Gastroesophageal sphincter (tissue), 4 donors: Measurements from ENCODE around the gene MYO3B. TPM values are rescaled to one million over a fixed set of nuclear protein-coding genes. Genes with fewer than 3 reads are reported as not detected.

Experiments
- ATAC-seq: fragments of 150-250 bp; one replicate; pipeline ENCODE4 v1.9.1; 2016; ENCODE audit warnings: mild to moderate bottlenecking, moderate library complexity
- H3K27ac ChIP-seq, 4 donors: fragments of 200-600 bp; sonication (generic) in 3 of 4; 1 replicate in 3 of 4; 2 replicates in 1 of 4; pipeline ENCODE4 v1.5.1; 2016 to 2019
- H3K27me3 ChIP-seq: fragments of 200-600 bp; sonication (generic); one replicate; pipeline ENCODE4 v1.5.1; 2019
- H3K36me3 ChIP-seq, 2 donors: fragments of 200-600 bp; sonication (generic); one replicate each; pipeline ENCODE4 v1.5.1; 2019; ENCODE audit warnings: control low read depth in 1 of 2
- H3K4me1 ChIP-seq, 3 donors: fragments of 200-600 bp; sonication (generic); 1 replicate in 2 of 3; 2 replicates in 1 of 3; pipeline ENCODE4 v1.5.1; 2016 to 2019; ENCODE audit warnings: control low read depth in 2 of 3
- H3K4me3 ChIP-seq, 2 donors: fragments of 200-600 bp; sonication (generic); one replicate each; pipeline ENCODE4 v1.5.1; 2019; ENCODE audit warnings: mild to moderate bottlenecking in 1 of 2, moderate library complexity in 1 of 2
- H3K9me3 ChIP-seq, 3 donors: fragments of 200-600 bp; sonication (generic); one replicate each; pipeline ENCODE4 v1.5.1; 2017 to 2019; ENCODE audit warnings: control low read depth in 2 of 3
- CTCF ChIP-seq, 4 experiments: fragments of 200-600 bp in 2 of 4; fragments of 450-650 bp in 2 of 4; sonication (generic) in 1 of 4; IDR thresholded peaks; one replicate each; pipeline ENCODE4 v1.5.1; 2017 to 2019; ENCODE audit warnings: antibody characterized with exemption in 4 of 4, mild to moderate bottlenecking in 2 of 4, moderate library complexity in 2 of 4
- EP300 ChIP-seq: sonication (generic); formaldehyde crosslinking; IDR thresholded peaks from one replicate; pipeline ENCODE4 v1.6.1; 2017; ENCODE audit warnings: antibody characterized with exemption, mild to moderate bottlenecking
- POLR2A ChIP-seq, 2 donors: fragments of 450-650 bp; IDR thresholded peaks; one replicate each; pipeline ENCODE4 v1.6.1; 2017; ENCODE audit warnings: antibody characterized with exemption in 2 of 2, mild to moderate bottlenecking in 2 of 2, moderate library complexity in 1 of 2
- POLR2AphosphoS5 ChIP-seq: sonication (generic); formaldehyde crosslinking; IDR thresholded peaks from one replicate; pipeline ENCODE4 v1.6.1; 2017; ENCODE audit warnings: antibody characterized with exemption
- WGBS, 2 donors: methylation state at CpG; one replicate each; pipeline ENCODE4 v1.1.5; 2018; ENCODE audit warnings: low coverage in 1 of 2; 5-methylcytosine and 5-hydroxymethylcytosine counted together
- total RNA-seq, 4 donors: library from RNA; depleted of rRNA; stranded (reverse); fragments of >200 nt; gene quantifications; one replicate each; pipeline ENCODE4 v1.1.0, GENCODE V29; 2016

MYO3B gene
- total RNA-seq, 4 donors from 2014 or later, result not detected

GRCh38 chr2:170330881-170331280, 152.9 kb downstream of the MYO3B start:
- H3K27me3 ChIP-seq, result no peaks in the 10 kb centered on the region
- H3K4me1 ChIP-seq, result no peaks in the 10 kb centered on the region
- no peak for ATAC-seq
- no peaks in the 10 kb centered on the region for H3K36me3 ChIP-seq
- H3K4me3 ChIP-seq, result no peak overlapping the region
- no peak for TF ChIP-seq POLR2A (IDR thresholded peaks at IDR 0.05)
- TF ChIP-seq POLR2AphosphoS5, result no peak
- TF ChIP-seq EP300, result no peak
- TF ChIP-seq CTCF (IDR thresholded peaks at IDR 0.05), result no peak
- H3K27ac ChIP-seq, result no peak overlapping the region
- no peaks in the 10 kb centered on the region for H3K9me3 ChIP-seq
- 63 to 83% methylated on average over 1 of the region's 1 CpG for WGBS, 2 donors

GRCh38 chr2:170332676-170333402, 154.9 kb downstream of the MYO3B start:
- 50 to 53% methylated on average over 2 of the region's 2 CpGs for WGBS, 2 donors
- Histone ChIP-seq H3K4me1 (no peaks in the 10 kb centered on the region), H3K27me3 (no peaks in the 10 kb centered on the region), H3K4me3 (no peak overlapping the region), H3K9me3 (no peaks in the 10 kb centered on the region), H3K36me3 (no peaks in the 10 kb centered on the region), H3K27ac (no peak overlapping the region)
- no peak for ATAC-seq
- no peak for TF ChIP-seq POLR2AphosphoS5

GRCh38 chr2:170335351-170335750, 157.4 kb downstream of the MYO3B start:
- no peaks in the 10 kb centered on the region for H3K36me3 ChIP-seq
- no peak overlapping the region for H3K4me3 ChIP-seq
- peaks cover 4% of the 10 kb centered on the region for H3K27me3 ChIP-seq
- H3K4me1 ChIP-seq, result no peaks in the 10 kb centered on the region
- no peaks in the 10 kb centered on the region for H3K9me3 ChIP-seq
- TF ChIP-seq POLR2AphosphoS5, result no peak
- no peak for TF ChIP-seq CTCF (IDR thresholded peaks at IDR 0.05)
- TF ChIP-seq POLR2A (IDR thresholded peaks at IDR 0.05), result no peak
- no peak for TF ChIP-seq EP300
- ATAC-seq, result no peak
- 46 to 78% methylated on average over 3 of the region's 3 CpGs for WGBS, 2 donors
- H3K27ac ChIP-seq, result no peak overlapping the region

GRCh38 chr2:170336408-170336807, 158.5 kb downstream of the MYO3B start:
- WGBS, 2 donors, result 89 to 90% methylated on average over 2 of the region's 2 CpGs
- ATAC-seq, result no peak
- Histone ChIP-seq H3K27ac (no peak overlapping the region), H3K36me3 (no peaks in the 10 kb centered on the region), H3K4me3 (no peak overlapping the region), H3K9me3 (no peaks in the 10 kb centered on the region), H3K4me1 (no peaks in the 10 kb centered on the region), H3K27me3 (peaks cover 4% of the 10 kb centered on the region)
- TF ChIP-seq EP300 (no peak), POLR2AphosphoS5 (no peak), POLR2A (IDR thresholded peaks at IDR 0.05) (no peak), CTCF (IDR thresholded peaks at IDR 0.05) (no peak)

GRCh38 chr2:170336916-170337315, 159.0 kb downstream of the MYO3B start:
- no peak for ATAC-seq
- Histone ChIP-seq H3K9me3 (no peaks in the 10 kb centered on the region), H3K27me3 (peaks cover 4% of the 10 kb centered on the region), H3K4me1 (no peaks in the 10 kb centered on the region), H3K4me3 (no peak overlapping the region), H3K36me3 (no peaks in the 10 kb centered on the region), H3K27ac (no peak overlapping the region)
- 79% methylated on average over 2 of the region's 2 CpGs; no CpG with 5 or more reads in 1 of the 2 donors for WGBS, 2 donors
- TF ChIP-seq CTCF (IDR thresholded peaks at IDR 0.05), result no peak
- no peak for TF ChIP-seq POLR2A (IDR thresholded peaks at IDR 0.05)
- no peak for TF ChIP-seq POLR2AphosphoS5
- TF ChIP-seq EP300, result no peak
